A549 (cell line): ENCODE measurements around the gene FBXO31. TPM values are rescaled to one million over a fixed set of nuclear protein-coding genes. Genes with fewer than 3 reads are reported as not detected.

Experiments used
- ATAC-seq, 2 experiments: fragments of 200-7000 bp in 1 of 2; fragments of >200 bp in 1 of 2; cut with Nextera tagmentation in 1 of 2; cut with Tn5 transposase in 1 of 2; 3 replicates each; pipeline versions ENCODE4 v1.8.0 to v1.9.1; 2018 to 2020; ENCODE audit warnings: mild to moderate bottlenecking in 1 of 2, moderate library complexity in 1 of 2
- CTCF ChIA-PET: fragments of 300-600 bp; sonication (Branson Sonifier 250); formaldehyde crosslinking; extraction: SDS; loops from one replicate; lab custom pipeline; 2021; ENCODE audit warnings: antibody characterized with exemption, inconsistent platforms; lab: Yijun Ruan, JAX
- POLR2A ChIA-PET: fragments of 350-600 bp; formaldehyde crosslinking; extraction: SDS; loops from one replicate; lab custom pipeline; 2021; ENCODE audit warnings: antibody characterized with exemption, inconsistent platforms; lab: Yijun Ruan, JAX
- DNase-seq, 2 experiments: peaks; one replicate each; pipeline versions ENCODE4 v3.0.0 to v3.0.0-alpha.2; 2011 to 2016; ENCODE audit warnings: low read depth in 1 of 2, low spot score in 1 of 2
- FAIRE-seq: peaks from 2 replicates; lab custom pipeline; 2011; peaks lifted over from hg19 to GRCh38; lab: Jason Lieb, UNC
- H3K27ac ChIP-seq, 2 experiments: fragments of >200 bp; sonication (Bioruptor Twin); formaldehyde crosslinking; 3 replicates each; pipeline ENCODE4 v1.5.1; 2016 to 2017
- H3K4me1 ChIP-seq: fragments of >200 bp; sonication (Bioruptor Twin); formaldehyde crosslinking; 3 replicates; pipeline ENCODE4 v1.6.1; 2016
- H3K4me2 ChIP-seq: fragments of >200 bp; sonication (Bioruptor Twin); formaldehyde crosslinking; 3 replicates; pipeline ENCODE4 v1.6.1; 2016
- H3K4me3 ChIP-seq: fragments of >200 bp; sonication (Bioruptor Twin); formaldehyde crosslinking; 3 replicates; pipeline ENCODE4 v1.5.1; 2016
- H3K9me3 ChIP-seq: fragments of >200 bp; sonication (Bioruptor Twin); formaldehyde crosslinking; 3 replicates; pipeline ENCODE4 v1.6.1; 2016
- BHLHE40 ChIP-seq: IDR thresholded peaks from 2 replicates; pipeline ENCODE4 v1.6.1; 2012; ENCODE audit warnings: low read depth, low read length, inconsistent platforms
- CBX8 ChIP-seq: fragments of 200-600 bp; sonication (generic); IDR thresholded peaks from 2 replicates; pipeline ENCODE4 v1.6.1; 2016
- ELK1 ChIP-seq: fragments of 150-350 bp; IDR thresholded peaks from 2 replicates; pipeline ENCODE4 v1.6.1; 2014; ENCODE audit warnings: low read depth, mild to moderate bottlenecking, low read length
- EP300 ChIP-seq, 2 experiments: fragments of >200 bp; sonication (Bioruptor Twin); formaldehyde crosslinking; IDR thresholded peaks; 2 replicates in 1 of 2; 3 replicates in 1 of 2; pipeline ENCODE4 v1.6.1; 2016 to 2017
- ESRRA ChIP-seq: fragments of 150-350 bp; IDR thresholded peaks from 2 replicates; pipeline ENCODE4 v1.6.1; 2014; ENCODE audit warnings: mild to moderate bottlenecking, low read length, borderline replicate concordance
- FOSB ChIP-seq: fragments of 250-450 bp; sonication (Bioruptor Pico); IDR thresholded peaks from 2 replicates; pipeline ENCODE4 v1.5.0; 2020; ENCODE audit warnings: mild to moderate bottlenecking, moderate library complexity
- FOXS1 ChIP-seq: fragments of 250-450 bp; sonication (Bioruptor Pico); IDR thresholded peaks from 2 replicates; pipeline ENCODE4 v1.5.0; 2020; ENCODE audit warnings: mild to moderate bottlenecking, moderate library complexity
- HEYL ChIP-seq: fragments of 250-450 bp; sonication (Bioruptor Pico); IDR thresholded peaks from 2 replicates; pipeline ENCODE4 v1.8.0; 2021; ENCODE audit warnings: mild to moderate bottlenecking, moderate library complexity
- HOXA7 ChIP-seq: fragments of 250-450 bp; sonication (Bioruptor Pico); IDR thresholded peaks from 2 replicates; pipeline ENCODE4 v1.5.0; 2020; ENCODE audit warnings: mild to moderate bottlenecking, moderate library complexity
- HOXB13 ChIP-seq: fragments of 250-450 bp; sonication (Bioruptor Pico); IDR thresholded peaks from 2 replicates; pipeline ENCODE4 v1.5.0; 2020; ENCODE audit warnings: low read depth, mild to moderate bottlenecking, moderate library complexity
- JUNB ChIP-seq: fragments of >200 bp; sonication (Bioruptor Twin); formaldehyde crosslinking; IDR thresholded peaks from 2 replicates; pipeline ENCODE4 v1.6.1; 2016
- KDM5A ChIP-seq: fragments of 200-600 bp; sonication (generic); IDR thresholded peaks from 2 replicates; pipeline ENCODE4 v1.6.1; 2016; ENCODE audit warnings: antibody characterized with exemption, mild to moderate bottlenecking
- MAX ChIP-seq: IDR thresholded peaks from 2 replicates; pipeline ENCODE4 v1.6.1; 2012
- NFE2L2 ChIP-seq: fragments of 150-350 bp; conservative IDR thresholded peaks from 2 replicates; pipeline ENCODE4 v1.6.1; 2014; ENCODE audit warnings: low read length
- PHF8 ChIP-seq: fragments of 200-600 bp; sonication (generic); IDR thresholded peaks from 2 replicates; pipeline ENCODE4 v1.6.1; 2016; ENCODE audit warnings: low read depth, mild to moderate bottlenecking, antibody characterized with exemption, moderate library complexity, borderline replicate concordance
- POLR2AphosphoS2 ChIP-seq: conservative IDR thresholded peaks from 2 replicates; pipeline ENCODE4 v1.6.1; 2012; ENCODE audit warnings: low read length, improper control_type of control experiment, inconsistent platforms
- RAD21 ChIP-seq, 2 experiments: fragments of >200 bp in 1 of 2; sonication (Bioruptor Twin) in 1 of 2; formaldehyde crosslinking in 1 of 2; IDR thresholded peaks in 1 of 2; conservative IDR thresholded peaks in 1 of 2; 2 replicates in 1 of 2; 3 replicates in 1 of 2; pipeline ENCODE4 v1.6.1; 2012 to 2018; ENCODE audit warnings: inconsistent platforms in 1 of 2
- RARB ChIP-seq: fragments of 250-450 bp; sonication (Bioruptor Pico); IDR thresholded peaks from 2 replicates; pipeline ENCODE4 v1.8.0; 2021; ENCODE audit warnings: mild to moderate bottlenecking, moderate library complexity
- RCOR1 ChIP-seq: fragments of 150-350 bp; IDR thresholded peaks from 2 replicates; pipeline ENCODE4 v1.6.1; 2014; ENCODE audit warnings: antibody characterized with exemption, low read length, low read depth
- RNF2 ChIP-seq: fragments of 200-600 bp; sonication (generic); IDR thresholded peaks from 2 replicates; pipeline ENCODE4 v1.6.1; 2016; ENCODE audit warnings: low read depth, mild to moderate bottlenecking, antibody characterized with exemption, moderate library complexity, borderline replicate concordance
- TP53 ChIP-seq: fragments of 250-450 bp; sonication (Bioruptor Pico); IDR thresholded peaks from 2 replicates; pipeline ENCODE4 v1.5.0; 2021; ENCODE audit warnings: mild to moderate bottlenecking, moderate library complexity
- WGBS: methylation state at CpG from one replicate; pipeline ENCODE4 v1.1.6; 2017; ENCODE audit errors: missing lambda C conversion rate; 5-methylcytosine and 5-hydroxymethylcytosine counted together
- polyA plus RNA-seq, 4 experiments: library from polyadenylated mRNA; depleted of rRNA in 3 of 4; stranded (reverse); fragments of >200 nt; fragmentation: RNase III in 1 of 4; extraction: RNeasy Plus Mini Kit Qiagen cat#74134 plus additional on column Dnase treatment in 1 of 4; gene quantifications; 2 replicates in 3 of 4; 3 replicates in 1 of 4; pipeline ENCODE4 v1.2.3, GENCODE V29; 2011 to 2017
- TF ChIP-seq, protein P1 (sequence below): fragments of >200 bp; sonication (Bioruptor Twin); formaldehyde crosslinking; IDR thresholded peaks from 3 replicates; pipeline ENCODE4 v1.6.1; 2016
- TF ChIP-seq, protein P2 (sequence below): fragments of >200 bp; sonication (Bioruptor Twin); formaldehyde crosslinking; IDR thresholded peaks from 3 replicates; pipeline ENCODE4 v1.5.1; 2016
- TF ChIP-seq, protein P3 (sequence below): IDR thresholded peaks from 2 replicates; pipeline ENCODE4 v1.6.1; 2012
- TF ChIP-seq, protein P4 (sequence below): fragments of 200-600 bp; sonication (generic); IDR thresholded peaks from 2 replicates; pipeline ENCODE4 v1.6.1; 2016; ENCODE audit warnings: antibody characterized with exemption, mild to moderate bottlenecking, moderate library complexity
- TF ChIP-seq, protein P5 (sequence below): IDR thresholded peaks from 2 replicates; pipeline ENCODE4 v1.6.1; 2012; ENCODE audit warnings: low read depth, borderline replicate concordance

Gene FBXO31
- polyA plus RNA-seq, 2 of the 4 experiments (the other 2 are of a cell fraction) = 10.5 to 11.1 TPM

DNA sequence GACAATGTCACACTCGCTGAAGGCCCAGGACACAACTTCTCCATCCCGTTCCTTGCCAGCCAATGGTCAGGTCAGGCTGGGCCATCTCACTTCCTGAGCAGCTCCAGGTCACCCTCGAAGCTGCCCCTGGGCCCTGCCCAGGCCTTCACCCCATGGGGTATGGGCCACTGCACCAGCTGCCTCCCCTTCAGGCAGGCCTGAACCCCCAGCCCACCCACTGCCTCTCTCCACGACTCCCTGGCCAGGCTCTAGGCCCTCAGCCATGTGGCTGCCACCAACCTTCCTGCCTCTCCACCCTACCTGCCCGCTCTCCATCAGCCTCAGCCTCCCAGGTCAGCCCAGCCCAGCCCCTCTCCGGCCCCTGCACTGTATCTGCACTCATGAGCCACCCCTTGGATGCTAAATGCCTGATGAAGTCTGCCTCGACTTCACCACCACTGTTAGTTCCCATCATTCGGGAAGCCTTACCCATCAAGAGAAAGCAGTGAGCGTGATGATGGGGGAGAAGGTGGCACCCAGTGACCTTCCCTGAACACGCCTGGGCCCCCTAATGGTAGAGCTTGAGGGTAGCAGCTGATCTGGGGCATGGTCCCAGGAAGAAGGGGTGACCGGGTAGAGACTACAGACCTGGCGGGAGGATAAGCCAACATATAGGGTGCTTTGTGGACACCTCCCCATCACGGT is 35.5 kb downstream of the FBXO31 start:
- 92% methylated on average over 13 of the region's 13 CpGs for WGBS
- Histone ChIP-seq H3K4me3 (no peak overlapping the region), H3K4me1 (no peaks in the 10 kb centered on the region), H3K4me2 (no peak overlapping the region)
- TF ChIP-seq KDM5A = no peak
- TF ChIP-seq, protein P1, sequence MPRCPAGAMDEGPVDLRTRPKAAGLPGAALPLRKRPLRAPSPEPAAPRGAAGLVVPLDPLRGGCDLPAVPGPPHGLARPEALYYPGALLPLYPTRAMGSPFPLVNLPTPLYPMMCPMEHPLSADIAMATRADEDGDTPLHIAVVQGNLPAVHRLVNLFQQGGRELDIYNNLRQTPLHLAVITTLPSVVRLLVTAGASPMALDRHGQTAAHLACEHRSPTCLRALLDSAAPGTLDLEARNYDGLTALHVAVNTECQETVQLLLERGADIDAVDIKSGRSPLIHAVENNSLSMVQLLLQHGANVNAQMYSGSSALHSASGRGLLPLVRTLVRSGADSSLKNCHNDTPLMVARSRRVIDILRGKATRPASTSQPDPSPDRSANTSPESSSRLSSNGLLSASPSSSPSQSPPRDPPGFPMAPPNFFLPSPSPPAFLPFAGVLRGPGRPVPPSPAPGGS = no peak
- TF ChIP-seq BHLHE40 = no peak
- TF ChIP-seq PHF8 = no peak
- TF ChIP-seq RARB (CRISPR knock-in tag) = no peak
- TF ChIP-seq, protein P2, sequence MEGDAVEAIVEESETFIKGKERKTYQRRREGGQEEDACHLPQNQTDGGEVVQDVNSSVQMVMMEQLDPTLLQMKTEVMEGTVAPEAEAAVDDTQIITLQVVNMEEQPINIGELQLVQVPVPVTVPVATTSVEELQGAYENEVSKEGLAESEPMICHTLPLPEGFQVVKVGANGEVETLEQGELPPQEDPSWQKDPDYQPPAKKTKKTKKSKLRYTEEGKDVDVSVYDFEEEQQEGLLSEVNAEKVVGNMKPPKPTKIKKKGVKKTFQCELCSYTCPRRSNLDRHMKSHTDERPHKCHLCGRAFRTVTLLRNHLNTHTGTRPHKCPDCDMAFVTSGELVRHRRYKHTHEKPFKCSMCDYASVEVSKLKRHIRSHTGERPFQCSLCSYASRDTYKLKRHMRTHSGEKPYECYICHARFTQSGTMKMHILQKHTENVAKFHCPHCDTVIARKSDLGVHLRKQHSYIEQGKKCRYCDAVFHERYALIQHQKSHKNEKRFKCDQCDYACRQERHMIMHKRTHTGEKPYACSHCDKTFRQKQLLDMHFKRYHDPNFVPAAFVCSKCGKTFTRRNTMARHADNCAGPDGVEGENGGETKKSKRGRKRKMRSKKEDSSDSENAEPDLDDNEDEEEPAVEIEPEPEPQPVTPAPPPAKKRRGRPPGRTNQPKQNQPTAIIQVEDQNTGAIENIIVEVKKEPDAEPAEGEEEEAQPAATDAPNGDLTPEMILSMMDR = no peak
- TF ChIP-seq RNF2 = no peak
- TF ChIP-seq HOXA7 (CRISPR knock-in tag) = no peak
- no peak for TF ChIP-seq ELK1
- no peak for TF ChIP-seq RAD21 (conservative IDR thresholded peaks at IDR 0.05 in 1 of 2, IDR thresholded peaks at IDR 0.05 in 1 of 2)
- no peak for TF ChIP-seq JUNB
- no peak for TF ChIP-seq MAX
- no peak for TF ChIP-seq ESRRA
- TF ChIP-seq FOSB (CRISPR knock-in tag) = no peak
- TF ChIP-seq, all 56 proteins: peak for 0
- H3K27ac ChIP-seq = no peak overlapping the region
- FAIRE-seq (no peak), DNase-seq (no peak), ATAC-seq (peak in 1 of 2 experiments; percentile 52; a peak in 3 of 6 replicates)
- ChIA-PET POLR2A (no interaction called here), CTCF (interaction anchor here (0.6 to 1.9 kb wide), 3 partner anchors 13 to 100 kb away, joined by 3 to 7 read pairs (median 4); no protein-coding TSS in a partner anchor)
- H3K9me3 ChIP-seq = no peaks in the 10 kb centered on the region

- WGBS = 94% methylated on average over 21 of the region's 21 CpGs
- no peak overlapping the region for H3K4me3 ChIP-seq
Measured at GRCh38 chr16:87346517-87347060, 37.0 kb downstream of the FBXO31 start.

More at GRCh38 chr16:87346517-87347060, 37.0 kb downstream of the FBXO31 start:
- H3K27ac ChIP-seq = no peak overlapping the region
- ATAC-seq (no peak), FAIRE-seq (no peak), DNase-seq (no peak)
- H3K4me1 ChIP-seq = no peaks in the 10 kb centered on the region
- ChIA-PET POLR2A (no interaction called here), CTCF (no interaction called here)
- no peak overlapping the region for H3K4me2 ChIP-seq
- TF ChIP-seq, protein P3, sequence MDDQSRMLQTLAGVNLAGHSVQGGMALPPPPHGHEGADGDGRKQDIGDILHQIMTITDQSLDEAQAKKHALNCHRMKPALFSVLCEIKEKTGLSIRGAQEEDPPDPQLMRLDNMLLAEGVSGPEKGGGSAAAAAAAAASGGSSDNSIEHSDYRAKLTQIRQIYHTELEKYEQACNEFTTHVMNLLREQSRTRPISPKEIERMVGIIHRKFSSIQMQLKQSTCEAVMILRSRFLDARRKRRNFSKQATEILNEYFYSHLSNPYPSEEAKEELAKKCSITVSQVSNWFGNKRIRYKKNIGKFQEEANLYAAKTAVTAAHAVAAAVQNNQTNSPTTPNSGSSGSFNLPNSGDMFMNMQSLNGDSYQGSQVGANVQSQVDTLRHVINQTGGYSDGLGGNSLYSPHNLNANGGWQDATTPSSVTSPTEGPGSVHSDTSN = no peak
- no peak for TF ChIP-seq RCOR1
- no peak for TF ChIP-seq POLR2AphosphoS2
- TF ChIP-seq RARB (CRISPR knock-in tag) = no peak
- no peak for TF ChIP-seq ESRRA
- TF ChIP-seq HEYL = no peak
- TF ChIP-seq EP300 (IDR thresholded peaks at IDR 0.05) = no peak
- TF ChIP-seq, protein P4, sequence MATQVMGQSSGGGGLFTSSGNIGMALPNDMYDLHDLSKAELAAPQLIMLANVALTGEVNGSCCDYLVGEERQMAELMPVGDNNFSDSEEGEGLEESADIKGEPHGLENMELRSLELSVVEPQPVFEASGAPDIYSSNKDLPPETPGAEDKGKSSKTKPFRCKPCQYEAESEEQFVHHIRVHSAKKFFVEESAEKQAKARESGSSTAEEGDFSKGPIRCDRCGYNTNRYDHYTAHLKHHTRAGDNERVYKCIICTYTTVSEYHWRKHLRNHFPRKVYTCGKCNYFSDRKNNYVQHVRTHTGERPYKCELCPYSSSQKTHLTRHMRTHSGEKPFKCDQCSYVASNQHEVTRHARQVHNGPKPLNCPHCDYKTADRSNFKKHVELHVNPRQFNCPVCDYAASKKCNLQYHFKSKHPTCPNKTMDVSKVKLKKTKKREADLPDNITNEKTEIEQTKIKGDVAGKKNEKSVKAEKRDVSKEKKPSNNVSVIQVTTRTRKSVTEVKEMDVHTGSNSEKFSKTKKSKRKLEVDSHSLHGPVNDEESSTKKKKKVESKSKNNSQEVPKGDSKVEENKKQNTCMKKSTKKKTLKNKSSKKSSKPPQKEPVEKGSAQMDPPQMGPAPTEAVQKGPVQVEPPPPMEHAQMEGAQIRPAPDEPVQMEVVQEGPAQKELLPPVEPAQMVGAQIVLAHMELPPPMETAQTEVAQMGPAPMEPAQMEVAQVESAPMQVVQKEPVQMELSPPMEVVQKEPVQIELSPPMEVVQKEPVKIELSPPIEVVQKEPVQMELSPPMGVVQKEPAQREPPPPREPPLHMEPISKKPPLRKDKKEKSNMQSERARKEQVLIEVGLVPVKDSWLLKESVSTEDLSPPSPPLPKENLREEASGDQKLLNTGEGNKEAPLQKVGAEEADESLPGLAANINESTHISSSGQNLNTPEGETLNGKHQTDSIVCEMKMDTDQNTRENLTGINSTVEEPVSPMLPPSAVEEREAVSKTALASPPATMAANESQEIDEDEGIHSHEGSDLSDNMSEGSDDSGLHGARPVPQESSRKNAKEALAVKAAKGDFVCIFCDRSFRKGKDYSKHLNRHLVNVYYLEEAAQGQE = no peak
- TF ChIP-seq TP53 = no peak
- TF ChIP-seq HOXB13 (CRISPR knock-in tag) = no peak
- TF ChIP-seq, protein P5, sequence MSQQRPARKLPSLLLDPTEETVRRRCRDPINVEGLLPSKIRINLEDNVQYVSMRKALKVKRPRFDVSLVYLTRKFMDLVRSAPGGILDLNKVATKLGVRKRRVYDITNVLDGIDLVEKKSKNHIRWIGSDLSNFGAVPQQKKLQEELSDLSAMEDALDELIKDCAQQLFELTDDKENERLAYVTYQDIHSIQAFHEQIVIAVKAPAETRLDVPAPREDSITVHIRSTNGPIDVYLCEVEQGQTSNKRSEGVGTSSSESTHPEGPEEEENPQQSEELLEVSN = no peak
- no peak for TF ChIP-seq NFE2L2
- TF ChIP-seq CBX8 = no peak
- no peak for TF ChIP-seq PHF8
- TF ChIP-seq BHLHE40 = no peak
- no peak for TF ChIP-seq FOXS1 (CRISPR knock-in tag)
- no peak for TF ChIP-seq KDM5A
- no peaks in the 10 kb centered on the region for H3K9me3 ChIP-seq
